Neuronal stem cell (in vitro differentiated cells): Measurements from ENCODE around the gene ABCB8.

ENCODE experiments used
- DNase-seq: peaks from one replicate; pipeline ENCODE4 v3.0.0-alpha.2; 2013; ENCODE audit warnings: low spot score
- H2AFZ ChIP-seq: one replicate; pipeline ENCODE4 v1.6.1; 2013; ENCODE audit warnings: mild to moderate bottlenecking, low read length, inconsistent platforms
- H2AK5ac ChIP-seq: 2 replicates; pipeline ENCODE4 v1.6.1; 2013; ENCODE audit warnings: low read depth, mild to moderate bottlenecking, inconsistent platforms, low read length, moderate library complexity, mixed read lengths
- H2BK120ac ChIP-seq: 2 replicates; pipeline ENCODE4 v1.6.1; 2013; ENCODE audit warnings: low read depth, mild to moderate bottlenecking, inconsistent platforms, low read length, moderate library complexity, mixed read lengths
- H2BK12ac ChIP-seq: one replicate; pipeline ENCODE4 v1.6.1; 2013; ENCODE audit warnings: low read length, inconsistent platforms
- H2BK15ac ChIP-seq: 2 replicates; pipeline ENCODE4 v1.6.1; 2013; ENCODE audit warnings: mild to moderate bottlenecking, low read length, inconsistent platforms, mixed read lengths
- H2BK5ac ChIP-seq: one replicate; pipeline ENCODE4 v1.6.1; 2013; ENCODE audit warnings: inconsistent platforms, mild to moderate bottlenecking, low read length, moderate library complexity
- H3K14ac ChIP-seq: one replicate; pipeline ENCODE4 v1.6.1; 2013; ENCODE audit warnings: low read length, inconsistent platforms
- H3K18ac ChIP-seq: 2 replicates; pipeline ENCODE4 v1.6.1; 2013; ENCODE audit warnings: low read length, inconsistent platforms
- H3K23ac ChIP-seq: 2 replicates; pipeline ENCODE4 v1.6.1; 2013; ENCODE audit warnings: low read depth, mild to moderate bottlenecking, mixed read lengths, low read length, inconsistent platforms; ENCODE audit not compliant: poor library complexity
- H3K27ac ChIP-seq: replicated peaks from 3 replicates; pipeline ENCODE4 v1.5.1; 2013; ENCODE audit warnings: low read length, inconsistent platforms
- H3K27me3 ChIP-seq, 3 experiments: 2 replicates each; pipeline ENCODE4 v1.6.1; 2013; ENCODE audit warnings: low read length in 3 of 3, mild to moderate bottlenecking in 2 of 3, inconsistent platforms in 1 of 3, low read depth in 1 of 3, mixed read lengths in 1 of 3, moderate library complexity in 1 of 3; ENCODE audit not compliant: control insufficient read depth in 3 of 3, insufficient read depth in 3 of 3
- H3K36me3 ChIP-seq, 2 donors: replicated peaks in 1 of 2; 2 replicates each; pipeline ENCODE4 v1.6.1; 2013; ENCODE audit warnings: low read length in 2 of 2; ENCODE audit not compliant: control insufficient read depth in 2 of 2, insufficient read depth in 2 of 2
- H3K4ac ChIP-seq: 2 replicates; pipeline ENCODE4 v1.6.1; 2013; ENCODE audit warnings: inconsistent platforms, mild to moderate bottlenecking, low read length, moderate library complexity
- H3K4me1 ChIP-seq, 2 donors: 1 replicate in 1 of 2; 2 replicates in 1 of 2; pipeline ENCODE4 v1.6.1; 2013; ENCODE audit warnings: low read length in 2 of 2, low read depth in 1 of 2; ENCODE audit not compliant: control insufficient read depth in 2 of 2, insufficient read depth in 1 of 2
- H3K4me2 ChIP-seq: one replicate; pipeline ENCODE4 v1.6.1; 2013; ENCODE audit warnings: mild to moderate bottlenecking, low read length, inconsistent platforms; ENCODE audit not compliant: insufficient read depth, poor library complexity, severe bottlenecking
- H3K4me3 ChIP-seq, 2 donors: 2 replicates each; pipeline ENCODE4 v1.5.1; 2013; ENCODE audit warnings: low read length in 2 of 2, mild to moderate bottlenecking in 2 of 2, inconsistent platforms in 1 of 2, moderate library complexity in 1 of 2
- H3K79me1 ChIP-seq: one replicate; pipeline ENCODE4 v1.6.1; 2013; ENCODE audit warnings: low read depth, mild to moderate bottlenecking, inconsistent platforms, low read length, moderate library complexity
- H3K9ac ChIP-seq: one replicate; pipeline ENCODE4 v1.6.1; 2013; ENCODE audit warnings: mild to moderate bottlenecking, low read depth, low read length, inconsistent platforms; ENCODE audit not compliant: poor library complexity
- H3K9me3 ChIP-seq, 2 donors: replicated peaks in 1 of 2; 2 replicates each; pipeline versions ENCODE3 to v1.6.1; 2013; ENCODE audit warnings: low read length in 2 of 2, mild to moderate bottlenecking in 2 of 2, inconsistent platforms in 1 of 2, low read depth in 1 of 2, mixed read lengths in 1 of 2, moderate library complexity in 1 of 2; ENCODE audit not compliant: control insufficient read depth in 2 of 2, insufficient read depth in 1 of 2
- H4K8ac ChIP-seq: one replicate; pipeline ENCODE4 v1.6.1; 2013; ENCODE audit warnings: low read depth, mild to moderate bottlenecking, inconsistent platforms, low read length, moderate library complexity
- H4K91ac ChIP-seq: one replicate; pipeline ENCODE4 v1.6.1; 2013; ENCODE audit warnings: low read length, low read depth, mild to moderate bottlenecking, inconsistent platforms; ENCODE audit not compliant: poor library complexity
- WGBS, 2 donors: extraction: QIAGEN DNeasy Blood & Tissue Kit; methylation state at CpG; one replicate each; pipeline ENCODE4 v1.1.7; 2013; ENCODE audit warnings: missing lambda C conversion rate in 2 of 2, mixed read lengths in 1 of 2; ENCODE audit not compliant: insufficient read length in 2 of 2, insufficient replicate concordance in 1 of 2; ENCODE audit errors: extremely low coverage in 2 of 2; 5-methylcytosine and 5-hydroxymethylcytosine counted together

The ABCB8 gene

GRCh38 chr7:151060113-151060415, 31.8 kb downstream of the ABCB8 start:
- Histone ChIP-seq H3K27me3 (peaks cover 0 to 33% (median 0%) of the 10 kb centered on the region in 3 experiments), H3K4me3 (peak overlapping the region; percentile 61 to 88), H2BK12ac (no peak overlapping the region), H2BK120ac (peak overlapping the region; percentile 58), H3K36me3 (peaks cover 8 to 26% of the 10 kb centered on the region in 2 donors), H3K14ac (peak overlapping the region; percentile 4), H2BK15ac (peak overlapping the region; percentile 94), H4K8ac (no peak overlapping the region), H3K23ac (peak overlapping the region; percentile 8), H3K4me2 (peak overlapping the region; percentile 76), H2AK5ac (no peak overlapping the region), H3K27ac (no peak overlapping the region), H4K91ac (no peak overlapping the region), H3K18ac (peak overlapping the region; percentile 94), H3K4me1 (peaks cover 25 to 38% of the 10 kb centered on the region in 2 donors), H3K9me3 (no peaks in the 10 kb centered on the region), H3K4ac (no peak overlapping the region), H3K9ac (peak overlapping the region; percentile 87), H2AFZ (peak overlapping the region; percentile 82), H3K79me1 (peaks cover 4% of the 10 kb centered on the region), H2BK5ac (peak overlapping the region; percentile 8)
- no CpG with 5 or more reads among the region's 17 CpGs for WGBS, 2 donors
- no peak for DNase-seq

- Histone ChIP-seq H3K14ac (peak overlapping the region; percentile 4), H2AK5ac (peak overlapping the region; percentile 4), H3K36me3 (peaks cover 13 to 31% of the 10 kb centered on the region in 2 donors), H3K4ac (no peak overlapping the region), H3K27me3 (peaks cover 0 to 33% (median 0%) of the 10 kb centered on the region in 3 experiments), H3K9ac (peak overlapping the region; percentile 87), H2BK15ac (peak overlapping the region; percentile 94), H3K9me3 (no peaks in the 10 kb centered on the region), H3K4me1 (peaks cover 25 to 38% of the 10 kb centered on the region in 2 donors), H4K91ac (no peak overlapping the region), H4K8ac (no peak overlapping the region), H2BK120ac (peak overlapping the region; percentile 58), H2BK5ac (no peak overlapping the region), H3K4me3 (peak overlapping the region; percentile 61 to 88), H3K4me2 (peak overlapping the region; percentile 76), H3K27ac (no peak overlapping the region), H2AFZ (peak overlapping the region; percentile 82), H3K18ac (peak overlapping the region; percentile 94), H3K79me1 (peaks cover 4% of the 10 kb centered on the region), H2BK12ac (peak overlapping the region; percentile 79), H3K23ac (peak overlapping the region; percentile 17)
- DNase-seq: peak; percentile 63
- WGBS, 2 donors: no CpG with 5 or more reads among the region's 21 CpGs
Measured at GRCh38 chr7:151060416-151061212, 32.4 kb downstream of the ABCB8 start.

- no peak overlapping the region for H4K91ac ChIP-seq
- H3K14ac ChIP-seq: peak overlapping the region; percentile 59
- peak overlapping the region; percentile 73 for H3K9ac ChIP-seq
- H3K79me1 ChIP-seq: peaks cover 4% of the 10 kb centered on the region
- peaks cover 0 to 26% (median 0%) of the 10 kb centered on the region in 3 experiments for H3K27me3 ChIP-seq
- H3K4ac ChIP-seq: peak overlapping the region; percentile 38
- peak overlapping the region; percentile 75 for H3K23ac ChIP-seq
- H3K9me3 ChIP-seq: no peaks in the 10 kb centered on the region
- peak overlapping the region; percentile 23 for H2AK5ac ChIP-seq
- peak overlapping the region; percentile 64 for H3K4me2 ChIP-seq
- peak overlapping the region in 1 of 2 donors; percentile 61 for H3K4me3 ChIP-seq
- peak overlapping the region; percentile 90 for H3K18ac ChIP-seq
- H3K27ac ChIP-seq: no peak overlapping the region
- no peak overlapping the region for H2BK120ac ChIP-seq
- no peak overlapping the region for H2AFZ ChIP-seq
- peak overlapping the region; percentile 53 for H2BK12ac ChIP-seq
- no peak for DNase-seq
- H2BK5ac ChIP-seq: no peak overlapping the region
- WGBS, 2 donors: no CpG with 5 or more reads among the region's 33 CpGs
- peaks cover 15 to 40% of the 10 kb centered on the region in 2 donors for H3K36me3 ChIP-seq
- peaks cover 25 to 38% of the 10 kb centered on the region in 2 donors for H3K4me1 ChIP-seq
- H2BK15ac ChIP-seq: peak overlapping the region; percentile 70
- no peak overlapping the region for H4K8ac ChIP-seq
Measured at GRCh38 chr7:151061213-151062110, 33.2 kb downstream of the ABCB8 start.

GRCh38 chr7:151062111-151062398, 33.8 kb downstream of the ABCB8 start:
- peak overlapping the region; percentile 70 for H2BK15ac ChIP-seq
- peak overlapping the region; percentile 38 for H3K4ac ChIP-seq
- WGBS, 2 donors: no CpG with 5 or more reads among the region's 11 CpGs
- H3K4me3 ChIP-seq: no peak overlapping the region
- H3K18ac ChIP-seq: peak overlapping the region; percentile 90
- H2BK120ac ChIP-seq: no peak overlapping the region
- peak overlapping the region; percentile 73 for H3K9ac ChIP-seq
- peak overlapping the region; percentile 59 for H3K14ac ChIP-seq
- peaks cover 21 to 36% of the 10 kb centered on the region in 2 donors for H3K4me1 ChIP-seq
- no peak for DNase-seq
- no peak overlapping the region for H2BK5ac ChIP-seq
- H3K23ac ChIP-seq: peak overlapping the region; percentile 75
- no peak overlapping the region for H4K8ac ChIP-seq
- peaks cover 0 to 20% (median 0%) of the 10 kb centered on the region in 3 experiments for H3K27me3 ChIP-seq
- H3K27ac ChIP-seq: no peak overlapping the region
- H3K36me3 ChIP-seq: peaks cover 18 to 46% of the 10 kb centered on the region in 2 donors
- H3K9me3 ChIP-seq: no peaks in the 10 kb centered on the region
- H4K91ac ChIP-seq: no peak overlapping the region
- no peak overlapping the region for H2AFZ ChIP-seq
- peak overlapping the region; percentile 53 for H2BK12ac ChIP-seq
- peak overlapping the region; percentile 64 for H3K4me2 ChIP-seq
- peak overlapping the region; percentile 23 for H2AK5ac ChIP-seq
- peaks cover 4% of the 10 kb centered on the region for H3K79me1 ChIP-seq
